ENCODE results near the gene LRRC37A.
"Not testable (repeated sequence)": the region's sequence is repeated elsewhere in the genome, so short reads cannot be mapped to it uniquely, and the experiment has no call there.

- TF ChIP-seq ZNF274 (IDR thresholded peaks at IDR 0.05; ENCODE audit: low read depth, low read length); YY1 (IDR thresholded peaks at IDR 0.05; ENCODE audit: insufficient read depth, insufficient read length): not testable (repeated sequence)
Measured at GRCh38 chr17:46276728-46277479, 18.0 kb upstream of the LRRC37A start.

Data from NT2/D1 (cell line).